ENCODE measurements around the gene SLC5A7. TPM values are rescaled to one million over a fixed set of nuclear protein-coding genes. Genes with fewer than 3 reads are reported as not detected.

Gene SLC5A7
- total RNA-seq, 1 donor from 2014 or later: not detected

GRCh38 chr2:107989445-107989844, 3.1 kb downstream of the SLC5A7 start:
- no peak for DNase-seq
- intact Hi-C loops (cut with micrococcal nuclease): no loop called here
- no peaks in the 10 kb centered on the region for H3K9me3 ChIP-seq (replicated peaks)
- no peaks in the 10 kb centered on the region for H3K36me3 ChIP-seq
- TF ChIP-seq CTCF (IDR thresholded peaks at IDR 0.05; ENCODE audit: borderline replicate concordance): no peak
- H3K4me3 ChIP-seq: no peak overlapping the region
- H3K27me3 ChIP-seq (ENCODE audit: low read depth): peaks cover 58% of the 10 kb centered on the region
- peaks cover 7% of the 10 kb centered on the region for H3K4me1 ChIP-seq
- no peak overlapping the region for H3K27ac ChIP-seq (replicated peaks)

GRCh38 chr2:107990718-107991117, 4.4 kb downstream of the SLC5A7 start:
- Histone ChIP-seq H3K27me3 (ENCODE audit: low read depth) (peaks cover 46% of the 10 kb centered on the region), H3K4me3 (no peak overlapping the region), H3K9me3 (replicated peaks) (no peaks in the 10 kb centered on the region), H3K27ac (replicated peaks) (no peak overlapping the region), H3K36me3 (no peaks in the 10 kb centered on the region), H3K4me1 (peaks cover 7% of the 10 kb centered on the region)
- intact Hi-C loops (cut with micrococcal nuclease): no loop called here
- TF ChIP-seq CTCF (IDR thresholded peaks at IDR 0.05; ENCODE audit: borderline replicate concordance): no peak
- no peak for DNase-seq

GRCh38 chr2:107992069-107992468, 5.7 kb downstream of the SLC5A7 start:
- Histone ChIP-seq H3K36me3 (no peaks in the 10 kb centered on the region), H3K9me3 (replicated peaks) (no peaks in the 10 kb centered on the region), H3K27ac (replicated peaks) (no peak overlapping the region), H3K4me1 (no peaks in the 10 kb centered on the region), H3K27me3 (ENCODE audit: low read depth) (peaks cover 33% of the 10 kb centered on the region), H3K4me3 (no peak overlapping the region)
- TF ChIP-seq CTCF (IDR thresholded peaks at IDR 0.05; ENCODE audit: borderline replicate concordance): no peak
- intact Hi-C loops (cut with micrococcal nuclease): no loop called here
- no peak for DNase-seq

- H3K4me3 ChIP-seq: no peak overlapping the region
- no peaks in the 10 kb centered on the region for H3K4me1 ChIP-seq
- H3K36me3 ChIP-seq: no peaks in the 10 kb centered on the region
- H3K27ac ChIP-seq (replicated peaks): no peak overlapping the region
- H3K27me3 ChIP-seq (ENCODE audit: low read depth): no peaks in the 10 kb centered on the region
- H3K9me3 ChIP-seq (replicated peaks): no peaks in the 10 kb centered on the region
- DNase-seq: no peak
- intact Hi-C loops (cut with micrococcal nuclease): no loop called here
- TF ChIP-seq CTCF (IDR thresholded peaks at IDR 0.05; ENCODE audit: borderline replicate concordance): no peak
Observed at GRCh38 chr2:107999158-107999557, 12.8 kb downstream of the SLC5A7 start.

- DNase-seq: no peak
- Histone ChIP-seq H3K27me3 (ENCODE audit: low read depth) (no peaks in the 10 kb centered on the region), H3K4me1 (no peaks in the 10 kb centered on the region), H3K27ac (replicated peaks) (no peak overlapping the region), H3K4me3 (no peak overlapping the region), H3K36me3 (no peaks in the 10 kb centered on the region), H3K9me3 (replicated peaks) (peaks cover 24% of the 10 kb centered on the region)
- intact Hi-C loops (cut with micrococcal nuclease): no loop called here
- TF ChIP-seq CTCF (IDR thresholded peaks at IDR 0.05; ENCODE audit: borderline replicate concordance): no peak
Observed at GRCh38 chr2:108010912-108011591, 24.7 kb downstream of the SLC5A7 start.

All from left ventricle myocardium inferior (tissue), 1 donor.